Endothelial cell of umbilical vein (primary cell): ENCODE results near the gene LRRK1. TPM values are rescaled to one million over a fixed set of nuclear protein-coding genes. Genes with fewer than 3 reads are reported as not detected.

Experiments
- BruUV-seq: library from RNA; stranded (reverse); fragments of 400-500 nt; replicated peaks from 2 replicates; lab custom pipeline; 2021; lab: Mats Ljungman, UMichigan
- CTCF ChIA-PET: fragments of 300-600, 350-600 bp; sonication (Branson Sonifier 250); formaldehyde crosslinking; loops from one replicate; lab custom pipeline; 2021; ENCODE audit warnings: antibody characterized with exemption, inconsistent platforms; lab: Charles Lee
- POLR2A ChIA-PET: fragments of 300-600, 350-600 bp; sonication (Branson Sonifier 250); formaldehyde crosslinking; loops from one replicate; lab custom pipeline; 2021; ENCODE audit warnings: antibody characterized with exemption, inconsistent platforms; lab: Charles Lee
- DNase-seq: peaks from one replicate; pipeline ENCODE4 v3.0.0-alpha.2; 2011; ENCODE audit warnings: low read depth, low spot score
- FAIRE-seq: peaks from 2 replicates; lab custom pipeline; 2011; peaks lifted over from hg19 to GRCh38; lab: Jason Lieb, UNC
- H2AFZ ChIP-seq: 2 replicates; pipeline ENCODE4 v1.6.0; 2012; ENCODE audit warnings: low read depth, low read length, control low read depth, inconsistent platforms
- H3K27ac ChIP-seq: 2 replicates; pipeline ENCODE4 v1.5.1; 2011; ENCODE audit warnings: low read depth, mild to moderate bottlenecking, control low read depth, low read length, moderate library complexity; ENCODE audit not compliant: insufficient read depth
- H3K27me3 ChIP-seq, 2 experiments: 2 replicates each; pipeline versions ENCODE4 v1.6.0 to v1.6.1; 2011; ENCODE audit warnings: low read length in 2 of 2, mixed read lengths in 1 of 2; ENCODE audit not compliant: control insufficient read depth in 2 of 2, insufficient read depth in 2 of 2
- H3K36me3 ChIP-seq, 2 experiments: 2 replicates in 1 of 2; 3 replicates in 1 of 2; pipeline ENCODE4 v1.5.1; 2011; ENCODE audit warnings: low read length in 2 of 2, mild to moderate bottlenecking in 1 of 2, moderate library complexity in 1 of 2; ENCODE audit not compliant: control insufficient read depth in 2 of 2, insufficient read depth in 2 of 2; ENCODE audit errors: extremely low read depth in 1 of 2
- H3K4me1 ChIP-seq: 3 replicates; pipeline ENCODE4 v1.5.1; 2011; ENCODE audit warnings: mild to moderate bottlenecking, low read length; ENCODE audit not compliant: control insufficient read depth, insufficient read depth; ENCODE audit errors: extremely low read depth
- H3K4me2 ChIP-seq: 2 replicates; pipeline ENCODE4 v1.6.1; 2011; ENCODE audit warnings: low read length, control low read depth, mixed read lengths; ENCODE audit not compliant: insufficient read depth
- H3K4me3 ChIP-seq, 3 experiments: fragments of 200-600 bp in 1 of 3; sonication (generic), shearing (Covaris generic) in 1 of 3; replicated peaks in 1 of 3; 2 replicates each; pipeline ENCODE4 v1.5.1; 2011 to 2016; ENCODE audit warnings: control low read depth in 3 of 3, low read length in 3 of 3, mild to moderate bottlenecking in 2 of 3, inconsistent platforms in 1 of 3, low read depth in 1 of 3, moderate library complexity in 1 of 3; ENCODE audit not compliant: insufficient read depth in 1 of 3
- H3K79me2 ChIP-seq: 2 replicates; pipeline ENCODE4 v1.6.0; 2012; ENCODE audit warnings: low read length, inconsistent platforms; ENCODE audit not compliant: control insufficient read depth, insufficient read depth
- H3K9ac ChIP-seq: replicated peaks from 2 replicates; pipeline ENCODE3; 2011; ENCODE audit warnings: low read length, control low read depth; ENCODE audit not compliant: insufficient read depth; ENCODE audit errors: extremely low read depth
- H3K9me1 ChIP-seq: replicated peaks from 3 replicates; pipeline ENCODE4 v1.6.0; 2011; ENCODE audit warnings: mild to moderate bottlenecking, low read length; ENCODE audit not compliant: control insufficient read depth, insufficient read depth; ENCODE audit errors: extremely low read depth
- H3K9me3 ChIP-seq: replicated peaks from 2 replicates; pipeline ENCODE4 v1.5.1; 2012; ENCODE audit warnings: low read length, inconsistent platforms; ENCODE audit not compliant: control insufficient read depth, insufficient read depth
- H4K20me1 ChIP-seq: replicated peaks from 2 replicates; pipeline ENCODE3; 2011; ENCODE audit warnings: mild to moderate bottlenecking, low read length; ENCODE audit not compliant: control insufficient read depth, insufficient read depth; ENCODE audit errors: extremely low read depth
- CTCF ChIP-seq, 2 donors: IDR thresholded peaks; 1 replicate in 1 of 2; 2 replicates in 1 of 2; pipeline ENCODE4 v1.5.1; 2011; ENCODE audit warnings: low read length in 2 of 2, mild to moderate bottlenecking in 2 of 2, moderate library complexity in 2 of 2, control low read depth in 1 of 2, inconsistent platforms in 1 of 2, low read depth in 1 of 2; ENCODE audit not compliant: insufficient read depth in 1 of 2; ENCODE audit errors: extremely low read depth in 1 of 2
- EZH2 ChIP-seq: IDR thresholded peaks from 2 replicates; pipeline ENCODE4 v1.6.1; 2012; ENCODE audit warnings: borderline replicate concordance, low read depth, mild to moderate bottlenecking, moderate library complexity, low read length, inconsistent platforms; ENCODE audit not compliant: severe bottlenecking
- FOS ChIP-seq: IDR thresholded peaks from 2 replicates; pipeline ENCODE4 v1.6.1; 2011; ENCODE audit warnings: mild to moderate bottlenecking, low read length, moderate library complexity, borderline replicate concordance; ENCODE audit not compliant: insufficient read depth
- GATA2 ChIP-seq: IDR thresholded peaks from 2 replicates; pipeline ENCODE4 v1.7.0; 2011; ENCODE audit warnings: low read depth, mild to moderate bottlenecking, moderate library complexity, mixed read lengths, low read length; ENCODE audit not compliant: insufficient read length, insufficient read depth
- JUN ChIP-seq: IDR thresholded peaks from 2 replicates; pipeline ENCODE4 v1.6.1; 2011; ENCODE audit warnings: borderline replicate concordance, low read depth; ENCODE audit not compliant: insufficient read length, insufficient read depth
- MAX ChIP-seq: IDR thresholded peaks from 2 replicates; pipeline ENCODE4 v1.6.1; 2011; ENCODE audit not compliant: insufficient read depth, insufficient read length
- MYC ChIP-seq: IDR thresholded peaks from one replicate; pipeline ENCODE4 v1.6.1; 2011; ENCODE audit warnings: mild to moderate bottlenecking, low read depth, low read length
- POLR2A ChIP-seq: IDR thresholded peaks from 2 replicates; pipeline ENCODE4 v1.6.1; 2012; ENCODE audit warnings: low read depth, mild to moderate bottlenecking, control low read depth, low read length
- POLR2AphosphoS5 ChIP-seq: IDR thresholded peaks from 2 replicates; pipeline ENCODE4 v1.6.1; 2012; ENCODE audit warnings: low read depth, mild to moderate bottlenecking, control low read depth, low read length, moderate library complexity; ENCODE audit not compliant: insufficient read depth
- dilution Hi-C: fragments of 300-500 bp; cut with MboI; formaldehyde crosslinking; loops from one replicate; pipeline ENCODE4 v1.15.0; 2019; ENCODE audit warnings: low sequenced_read_pairs; ENCODE audit not compliant: extremely low pct_ligation_motif_present
- intact Hi-C: fragments of 100-400 bp; cut with micrococcal nuclease; formaldehyde crosslinking; loops from one replicate; pipeline ENCODE4 v1.10.0; 2022
- polyA plus RNA-seq, 4 experiments: library from polyadenylated mRNA; depleted of rRNA in 3 of 4; stranded (reverse) in 3 of 4; unstranded in 1 of 4; fragments of >200 nt; gene quantifications; 2 replicates each; pipeline versions ENCODE4 v1.2.1 to v1.2.3, GENCODE V29; 2011 to 2012; ENCODE audit warnings: missing spikeins in 1 of 4
- total RNA-seq: library from RNA; stranded (reverse); gene quantifications from 2 replicates; pipeline ENCODE4 v1.2.3, GENCODE V29; 2021

LRRK1 gene
- total and polyA plus RNA-seq, 2 donors (not counting 3 experiments of a cell fraction or from before 2014, with no cell fraction given), result 11.0 to 22.1 TPM

- dilution Hi-C loops, result no loop called here
- intact Hi-C loops, result no loop called here
- BruUV-seq, result no TSS peak
- no peak for TF ChIP-seq JUN
- TF ChIP-seq EZH2, result no peak
- no peak for TF ChIP-seq CTCF (IDR thresholded peaks at IDR 0.05; ENCODE audit: extremely low read depth in 1 of 2, insufficient read depth in 1 of 2, low read depth in 1 of 2, low read length in 2 of 2)
- Histone ChIP-seq H3K27ac (no peak overlapping the region), H3K9ac (no peak overlapping the region), H3K79me2 (no peaks in the 10 kb centered on the region), H4K20me1 (no peaks in the 10 kb centered on the region), H3K9me1 (no peaks in the 10 kb centered on the region), H3K4me1 (peaks cover 10% of the 10 kb centered on the region), H2AFZ (no peak overlapping the region), H3K27me3 (no peaks in the 10 kb centered on the region), H3K9me3 (no peaks in the 10 kb centered on the region), H3K36me3 (no peaks in the 10 kb centered on the region), H3K4me2 (no peak overlapping the region), H3K4me3 (no peak overlapping the region)
- POLR2A ChIA-PET, result no interaction called here
- FAIRE-seq, result no peak
- CTCF ChIA-PET, result interaction anchor here (1.7 to 1.8 kb wide), 2 partner anchors 11 to 53 kb away, joined by 5 read pairs; no protein-coding TSS in a partner anchor
- DNase-seq, result no peak
Measured at GRCh38 chr15:101068523-101068960, 149.4 kb downstream of the LRRK1 start.

- H3K27me3 ChIP-seq, result no peaks in the 10 kb centered on the region
- DNase-seq (peak; percentile 33), FAIRE-seq (no peak)
- BruUV-seq, result no TSS peak
- no peak overlapping the region for H2AFZ ChIP-seq
- no peaks in the 10 kb centered on the region for H4K20me1 ChIP-seq
- H3K9me1 ChIP-seq, result no peaks in the 10 kb centered on the region
- no peak overlapping the region for H3K9ac ChIP-seq
- intact Hi-C loops (no loop called here), dilution Hi-C loops (no loop called here)
- no peak overlapping the region for H3K27ac ChIP-seq
- ChIA-PET POLR2A (no interaction called here), CTCF (interaction anchor here (1.7 to 1.8 kb wide), 2 partner anchors 12 to 53 kb away, joined by 5 read pairs; no protein-coding TSS in a partner anchor)
- TF ChIP-seq POLR2AphosphoS5 (no peak), JUN (no peak), GATA2 (no peak), POLR2A (no peak), MYC (no peak), CTCF (IDR thresholded peaks at IDR 0.05; ENCODE audit: extremely low read depth in 1 of 2, insufficient read depth in 1 of 2, low read depth in 1 of 2, low read length in 2 of 2) (no peak), MAX (no peak), FOS (no peak), EZH2 (no peak)
- H3K79me2 ChIP-seq, result no peaks in the 10 kb centered on the region
- H3K4me1 ChIP-seq, result peaks cover 10% of the 10 kb centered on the region
- H3K4me2 ChIP-seq, result no peak overlapping the region
- no peak overlapping the region for H3K4me3 ChIP-seq
- H3K9me3 ChIP-seq, result no peaks in the 10 kb centered on the region
- H3K36me3 ChIP-seq, result no peaks in the 10 kb centered on the region
Measured at GRCh38 chr15:101068961-101069653, 149.9 kb downstream of the LRRK1 start.
